SKM-1 (cell line): ENCODE data around the gene ZDHHC18.
"Not testable (repeated sequence)": the region's sequence is repeated elsewhere in the genome, so short reads cannot be mapped to it uniquely, and the experiment has no call there.

Source experiments
- DNase-seq: peaks from one replicate; lab custom pipeline; 2025; ENCODE audit not compliant: unreplicated experiment; lab: John Stamatoyannopoulos, UW

ZDHHC18 gene

GRCh38 chr1:26856604-26857469 lies 30.3 kb downstream of the ZDHHC18 start:
- no peak for DNase-seq

GRCh38 chr1:26857473-26858060 lies 31.1 kb downstream of the ZDHHC18 start:
- DNase-seq, result no peak

GRCh38 chr1:26858160-26858559 lies 31.7 kb downstream of the ZDHHC18 start:
- DNase-seq, result no peak

GRCh38 chr1:26858891-26859640 lies 32.6 kb downstream of the ZDHHC18 start:
- DNase-seq, result no peak

- no peak for DNase-seq
Measured at GRCh38 chr1:26861286-26861701, 34.8 kb downstream of the ZDHHC18 start.

- DNase-seq, result no peak
Measured at GRCh38 chr1:26861889-26862378, 35.4 kb downstream of the ZDHHC18 start.

- no peak for DNase-seq
Measured at GRCh38 chr1:26862781-26863684, 36.5 kb downstream of the ZDHHC18 start, which contains the start of gene SFN. SFN (plus strand) TSS chr1:26863149; CDS start chr1:26863213, 64 bp downstream.

- DNase-seq, result no peak
Measured at GRCh38 chr1:26863685-26864077, 37.2 kb downstream of the ZDHHC18 start.

- peak; percentile 94 for DNase-seq
Measured at GRCh38 chr1:26864610-26865480, 38.4 kb downstream of the ZDHHC18 start.

- not testable (repeated sequence) for DNase-seq
Measured at GRCh38 chr1:26873097-26873496, 46.6 kb downstream of the ZDHHC18 start.

GRCh38 chr1:26874896-26875295 lies 48.4 kb downstream of the ZDHHC18 start:
- no peak for DNase-seq

- no peak for DNase-seq
Measured at GRCh38 chr1:26877326-26877725, 50.8 kb downstream of the ZDHHC18 start.

- no peak for DNase-seq
Measured at GRCh38 chr1:26879793-26880192, 53.3 kb downstream of the ZDHHC18 start.

- not testable (repeated sequence) for DNase-seq
Measured at GRCh38 chr1:26881611-26882010, 55.1 kb downstream of the ZDHHC18 start.

GRCh38 chr1:26882696-26883463 lies 56.4 kb downstream of the ZDHHC18 start:
- no peak for DNase-seq

- peak; percentile 7 for DNase-seq
Measured at GRCh38 chr1:26887125-26887524, 60.6 kb downstream of the ZDHHC18 start.

GRCh38 chr1:26888231-26888630 lies 61.7 kb downstream of the ZDHHC18 start:
- no peak for DNase-seq

GRCh38 chr1:26889551-26890466 lies 63.3 kb downstream of the ZDHHC18 start, which contains the start of gene GPN2:
GPN2 (minus strand) TSS chr1:26890283; CDS start chr1:26890096, 187 bp downstream.
- DNase-seq, result peak; percentile 51
